Fibroblast of the aortic adventitia (primary cell): ENCODE measurements around the gene FARSA. TPM values are rescaled to one million over a fixed set of nuclear protein-coding genes. Genes with fewer than 3 reads are reported as not detected.
"Not testable (repeated sequence)": the region's sequence is repeated elsewhere in the genome, so short reads cannot be mapped to it uniquely, and the experiment has no call there.

Experiments
- DNase-seq: peaks from one replicate; pipeline ENCODE4 v3.0.0-alpha.2; 2010; ENCODE audit warnings: low read depth
- H3K4me3 ChIP-seq: 2 replicates; pipeline ENCODE4 v1.5.1; 2011; ENCODE audit warnings: low read depth, mild to moderate bottlenecking, control low read depth, low read length, moderate library complexity
- total RNA-seq: library from RNA; depleted of rRNA; stranded (reverse); fragments of >200 nt; gene quantifications from 2 replicates; pipeline ENCODE4 v1.2.3, GENCODE V29; 2012; ENCODE audit warnings: low replicate concordance
- TF ChIP-seq, protein P1 (sequence below): IDR thresholded peaks from 2 replicates; pipeline ENCODE4 v1.5.1; 2011; ENCODE audit warnings: mild to moderate bottlenecking, low read length, control low read depth, inconsistent platforms; ENCODE audit not compliant: insufficient read depth

FARSA gene
- total RNA-seq, 1 donor = 44.3 TPM

DNA sequence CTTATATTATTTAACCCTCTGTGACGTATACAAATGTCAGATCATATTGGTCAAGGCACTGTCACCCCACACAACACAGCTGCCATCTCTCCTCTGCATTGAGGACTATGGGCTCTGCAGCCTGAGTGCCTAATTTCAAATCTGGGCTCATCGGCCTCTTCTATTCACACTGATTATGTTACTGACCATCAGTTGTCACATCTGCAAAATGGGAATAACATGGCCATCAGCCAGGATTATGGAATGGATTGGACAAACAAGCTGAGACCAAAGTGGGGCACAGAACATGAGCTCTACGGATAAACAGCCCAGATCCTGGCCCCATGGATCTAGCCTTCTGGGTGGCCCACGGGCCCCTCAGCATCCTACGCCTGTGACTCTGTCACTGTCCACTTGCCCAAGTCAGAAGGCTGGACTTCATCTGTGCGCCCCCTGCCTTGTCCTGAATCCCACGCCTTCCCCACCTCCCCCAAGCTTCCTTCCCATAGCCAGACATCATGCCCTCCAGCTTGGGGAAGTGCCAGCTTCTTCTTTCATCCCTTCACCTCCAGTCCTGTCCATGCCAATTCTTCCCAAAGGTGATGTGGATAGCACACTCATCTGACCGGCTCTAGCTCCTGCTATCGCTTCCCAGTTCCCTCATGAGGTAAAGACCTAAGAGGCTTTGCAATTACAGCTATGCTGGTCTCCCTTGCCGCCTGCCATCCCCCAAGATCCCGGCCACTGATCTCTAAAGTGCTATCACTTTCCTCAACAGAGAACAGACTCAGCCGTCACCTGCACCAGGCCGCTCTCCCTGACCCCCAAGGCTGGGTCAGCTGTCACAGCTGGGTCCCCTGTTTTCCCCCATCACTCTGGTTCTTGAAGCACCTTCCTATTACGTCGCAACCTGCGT, 872 bp downstream of the FARSA start:
- no peak for DNase-seq
- TF ChIP-seq, protein P1, sequence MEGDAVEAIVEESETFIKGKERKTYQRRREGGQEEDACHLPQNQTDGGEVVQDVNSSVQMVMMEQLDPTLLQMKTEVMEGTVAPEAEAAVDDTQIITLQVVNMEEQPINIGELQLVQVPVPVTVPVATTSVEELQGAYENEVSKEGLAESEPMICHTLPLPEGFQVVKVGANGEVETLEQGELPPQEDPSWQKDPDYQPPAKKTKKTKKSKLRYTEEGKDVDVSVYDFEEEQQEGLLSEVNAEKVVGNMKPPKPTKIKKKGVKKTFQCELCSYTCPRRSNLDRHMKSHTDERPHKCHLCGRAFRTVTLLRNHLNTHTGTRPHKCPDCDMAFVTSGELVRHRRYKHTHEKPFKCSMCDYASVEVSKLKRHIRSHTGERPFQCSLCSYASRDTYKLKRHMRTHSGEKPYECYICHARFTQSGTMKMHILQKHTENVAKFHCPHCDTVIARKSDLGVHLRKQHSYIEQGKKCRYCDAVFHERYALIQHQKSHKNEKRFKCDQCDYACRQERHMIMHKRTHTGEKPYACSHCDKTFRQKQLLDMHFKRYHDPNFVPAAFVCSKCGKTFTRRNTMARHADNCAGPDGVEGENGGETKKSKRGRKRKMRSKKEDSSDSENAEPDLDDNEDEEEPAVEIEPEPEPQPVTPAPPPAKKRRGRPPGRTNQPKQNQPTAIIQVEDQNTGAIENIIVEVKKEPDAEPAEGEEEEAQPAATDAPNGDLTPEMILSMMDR = no peak
- H3K4me3 ChIP-seq = peak overlapping the region; percentile 100

DNA sequence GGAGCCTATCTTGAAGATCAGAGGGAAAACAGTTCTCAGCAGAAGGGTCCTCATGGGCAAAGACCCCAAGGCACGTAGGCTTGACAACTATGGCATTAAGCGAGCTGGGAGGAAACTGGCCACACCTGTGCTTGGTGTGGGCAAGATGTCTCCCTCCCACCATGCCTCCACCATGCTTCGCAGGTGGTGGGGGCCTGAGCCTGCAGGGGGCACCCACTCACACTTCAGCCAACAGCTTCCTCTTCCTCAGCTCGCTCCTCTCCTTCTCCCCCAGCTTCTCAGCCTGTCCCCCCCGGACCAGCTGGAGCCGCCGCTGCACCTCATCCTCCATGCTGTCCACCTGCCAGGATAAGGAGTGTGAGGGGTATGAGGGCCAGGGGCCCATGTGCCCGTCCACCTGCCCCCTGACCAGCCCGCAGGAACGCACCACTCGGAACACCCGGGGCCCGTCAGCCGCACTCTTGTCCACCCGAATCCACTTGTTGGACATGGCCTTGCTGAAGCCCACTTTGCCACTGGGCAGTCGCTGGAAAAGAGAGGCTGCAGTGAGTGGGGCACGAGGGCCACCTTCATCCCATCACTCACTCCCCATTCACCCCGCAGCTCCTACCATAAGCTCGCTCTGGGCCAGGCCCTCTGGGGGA, 3.4 kb downstream of the FARSA start:
- TF ChIP-seq, protein P1 = no peak
- H3K4me3 ChIP-seq = no peak overlapping the region
- no peak for DNase-seq

DNA sequence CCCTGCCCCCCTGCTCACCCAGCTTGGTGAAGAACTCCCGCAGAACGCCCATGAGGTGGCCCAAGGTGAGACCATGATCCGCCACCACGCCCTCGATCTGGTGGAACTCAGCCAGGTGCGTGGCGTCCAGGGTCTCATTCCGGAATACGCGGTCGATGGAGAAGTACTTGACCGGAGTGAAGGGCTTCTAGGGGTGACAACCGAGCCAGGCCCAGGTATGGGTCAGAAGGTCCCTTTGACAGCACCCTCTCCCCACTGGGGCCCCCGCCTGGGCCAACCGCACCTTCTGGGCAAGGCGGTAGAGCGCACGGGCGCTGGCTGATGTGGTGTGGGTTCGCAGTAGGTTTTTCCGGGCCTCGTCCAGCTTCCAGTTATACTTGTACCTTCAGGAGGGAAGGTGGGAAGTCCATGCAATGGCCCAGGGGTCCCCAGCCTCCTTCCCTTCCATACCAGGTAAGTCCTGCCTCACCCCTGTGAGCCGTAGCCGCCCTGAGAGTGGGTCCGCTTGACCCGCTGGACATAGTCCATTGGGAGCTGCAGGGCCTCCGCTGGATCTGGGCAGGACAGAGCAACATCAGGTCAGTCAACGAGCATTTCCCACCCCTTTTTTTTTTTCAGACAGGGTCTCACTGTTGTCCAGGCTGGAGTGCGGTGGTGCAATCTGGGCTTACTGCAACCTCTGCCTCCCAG, 8.7 kb downstream of the FARSA start:
- no peak overlapping the region for H3K4me3 ChIP-seq
- DNase-seq = no peak

GRCh38 chr19:12922959-12923358, 10.6 kb downstream of the FARSA start:
- no peak for DNase-seq
- no peak overlapping the region for H3K4me3 ChIP-seq
- TF ChIP-seq, protein P1 = no peak

More for the DNA sequence above, 8.7 kb downstream of the FARSA start:
- TF ChIP-seq, protein P1 = no peak

DNA sequence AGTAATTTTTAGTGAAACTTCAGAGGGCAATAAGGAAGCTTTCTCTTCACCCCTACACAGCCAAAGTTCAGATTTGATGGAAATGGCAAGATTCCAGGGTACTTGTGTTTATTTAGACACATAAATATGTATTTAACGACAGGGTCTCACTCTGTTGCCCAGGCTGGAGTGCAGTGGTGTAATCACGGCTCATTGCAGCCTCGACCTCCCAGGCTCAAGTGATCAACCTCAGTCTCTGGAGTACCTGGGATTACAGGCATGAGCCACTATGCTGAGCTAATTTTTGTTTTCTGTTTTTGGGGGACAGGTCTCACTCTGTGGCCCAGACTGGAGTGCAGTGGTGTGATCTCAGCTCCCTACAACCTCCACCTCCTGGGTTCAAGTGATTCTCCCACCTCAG, 12.5 kb downstream of the FARSA start:
- TF ChIP-seq, protein P1 = no peak
- no peak for DNase-seq
- no peak overlapping the region for H3K4me3 ChIP-seq

GRCh38 chr19:12918253-12918652, 15.3 kb downstream of the FARSA start:
- DNase-seq = no peak
- no peak overlapping the region for H3K4me3 ChIP-seq
- TF ChIP-seq, protein P1 = no peak

GRCh38 chr19:12915860-12916259, 17.7 kb downstream of the FARSA start:
- not testable (repeated sequence) for DNase-seq, H3K4me3 ChIP-seq
